HEK293T (cell line): ENCODE results near the gene MYBPC2.

ENCODE experiments used
- CTBP1 ChIP-seq: fragments of 450-650 bp; IDR thresholded peaks from 2 replicates; pipeline ENCODE4 v1.6.1; 2016; ENCODE audit warnings: borderline replicate concordance
- FOXA1 ChIP-seq: fragments of 450-650 bp; IDR thresholded peaks from 2 replicates; pipeline ENCODE4 v1.6.1; 2016; ENCODE audit warnings: mild to moderate bottlenecking
- FOXK2 ChIP-seq: fragments of 450-650 bp; IDR thresholded peaks from 2 replicates; pipeline ENCODE4 v1.6.1; 2016; ENCODE audit warnings: mild to moderate bottlenecking
- FOXM1 ChIP-seq: fragments of 450-650 bp; IDR thresholded peaks from 2 replicates; pipeline ENCODE4 v1.6.1; 2017; ENCODE audit warnings: mild to moderate bottlenecking, borderline replicate concordance
- HDGF ChIP-seq: fragments of 450-650 bp; IDR thresholded peaks from 2 replicates; pipeline ENCODE4 v1.6.1; 2017; ENCODE audit warnings: antibody characterized with exemption, borderline replicate concordance
- PKNOX1 ChIP-seq: fragments of 450-650 bp; IDR thresholded peaks from 2 replicates; pipeline ENCODE4 v1.6.1; 2016
- SP1 ChIP-seq: fragments of 450-650 bp; IDR thresholded peaks from 2 replicates; pipeline ENCODE4 v1.6.1; 2017
- SUZ12 ChIP-seq: fragments of 450-650 bp; IDR thresholded peaks from 2 replicates; pipeline ENCODE4 v1.6.1; 2016; ENCODE audit warnings: mild to moderate bottlenecking

- TF ChIP-seq HDGF (no peak), PKNOX1 (no peak), FOXK2 (no peak), SUZ12 (no peak), FOXA1 (no peak), SP1 (no peak), FOXM1 (no peak), CTBP1 (no peak)
Observed at GRCh38 chr19:50413531-50413930, 19.2 kb upstream of the MYBPC2 start.
